GM18870 (cell line): ENCODE measurements around the gene POLR1G.

Source experiments
- ATAC-seq: cut with Tn5 transposase; IDR thresholded peaks from one replicate; pipeline ENCODE4 v1.9.1; 2021; ENCODE audit warnings: moderate library complexity; ENCODE audit not compliant: unreplicated experiment

Gene POLR1G, protein sequence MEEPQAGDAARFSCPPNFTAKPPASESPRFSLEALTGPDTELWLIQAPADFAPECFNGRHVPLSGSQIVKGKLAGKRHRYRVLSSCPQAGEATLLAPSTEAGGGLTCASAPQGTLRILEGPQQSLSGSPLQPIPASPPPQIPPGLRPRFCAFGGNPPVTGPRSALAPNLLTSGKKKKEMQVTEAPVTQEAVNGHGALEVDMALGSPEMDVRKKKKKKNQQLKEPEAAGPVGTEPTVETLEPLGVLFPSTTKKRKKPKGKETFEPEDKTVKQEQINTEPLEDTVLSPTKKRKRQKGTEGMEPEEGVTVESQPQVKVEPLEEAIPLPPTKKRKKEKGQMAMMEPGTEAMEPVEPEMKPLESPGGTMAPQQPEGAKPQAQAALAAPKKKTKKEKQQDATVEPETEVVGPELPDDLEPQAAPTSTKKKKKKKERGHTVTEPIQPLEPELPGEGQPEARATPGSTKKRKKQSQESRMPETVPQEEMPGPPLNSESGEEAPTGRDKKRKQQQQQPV

DNA sequence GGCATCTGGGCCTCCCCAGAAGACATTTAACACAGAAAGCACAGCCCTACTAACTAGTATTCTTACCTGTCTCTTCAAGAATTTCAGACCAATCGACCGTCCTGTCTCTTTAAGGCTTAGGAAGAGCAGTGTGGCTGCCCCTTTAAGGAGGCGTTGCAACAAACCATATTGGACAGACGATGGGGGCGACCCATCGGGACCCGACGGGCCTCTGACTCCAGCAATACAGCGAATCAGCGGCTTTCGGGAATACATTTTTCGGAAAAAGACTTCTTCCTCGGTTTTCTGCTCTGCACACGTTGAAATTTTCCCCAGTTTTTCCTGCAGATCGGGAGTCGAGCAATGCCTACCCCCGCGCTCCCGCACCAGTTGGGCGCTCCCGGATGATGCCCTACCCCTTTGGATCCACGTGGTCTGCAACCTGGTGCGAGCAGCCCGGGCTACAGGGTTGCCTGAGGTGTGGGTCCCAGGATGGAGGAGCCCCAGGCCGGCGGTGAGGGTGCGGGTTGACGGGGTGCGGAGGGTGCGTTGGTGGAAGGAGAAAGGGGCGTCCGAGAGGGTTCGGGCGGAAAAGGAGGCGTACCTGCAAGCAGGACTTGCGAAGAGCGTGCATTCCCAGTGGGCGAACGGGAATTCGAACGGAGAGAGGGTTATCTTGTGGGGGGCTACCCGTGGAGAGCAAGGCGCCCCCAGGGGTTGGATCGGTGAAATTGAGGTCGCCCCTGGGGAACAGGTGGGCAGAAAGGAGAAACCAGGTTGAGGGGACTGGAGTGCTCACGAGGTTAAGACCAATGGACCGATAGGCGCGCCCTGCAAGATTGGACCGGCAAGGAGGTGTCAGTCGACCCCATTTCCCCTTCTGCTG, at the start of gene POLR1G:
POLR1G (plus strand) TSS at position 419 of the 865 bp plus-strand sequence; CDS start at position 472, 53 bp downstream.
- peak; percentile 71 for ATAC-seq

- ATAC-seq, result no peak
These were observed 49.5 kb upstream of the POLR1G start for GRCh38 chr19:45356760-45357444.

DNA sequence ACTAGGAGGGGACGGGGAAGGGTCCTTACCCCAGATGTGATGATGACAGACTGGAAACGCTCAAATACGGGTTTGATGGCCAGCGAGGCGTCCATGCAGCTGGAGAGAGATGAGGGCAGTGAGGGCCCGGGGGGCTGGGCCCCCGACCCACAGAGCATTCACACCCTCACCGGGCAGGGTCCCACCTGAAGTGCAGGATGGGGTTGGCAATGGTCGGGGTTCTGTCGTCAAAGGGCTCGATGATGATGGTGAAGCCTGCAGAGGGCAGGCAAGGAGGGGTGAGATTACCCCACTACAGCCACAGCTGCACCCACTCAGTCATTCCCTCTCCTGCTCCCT, 49.0 kb upstream of the POLR1G start:
- no peak for ATAC-seq

- ATAC-seq, result no peak
These were observed 48.1 kb upstream of the POLR1G start for GRCh38 chr19:45358213-45358792.

GRCh38 chr19:45361608-45362007, 44.8 kb upstream of the POLR1G start:
- ATAC-seq, result no peak

GRCh38 chr19:45362291-45362690, 44.2 kb upstream of the POLR1G start:
- no peak for ATAC-seq

DNA sequence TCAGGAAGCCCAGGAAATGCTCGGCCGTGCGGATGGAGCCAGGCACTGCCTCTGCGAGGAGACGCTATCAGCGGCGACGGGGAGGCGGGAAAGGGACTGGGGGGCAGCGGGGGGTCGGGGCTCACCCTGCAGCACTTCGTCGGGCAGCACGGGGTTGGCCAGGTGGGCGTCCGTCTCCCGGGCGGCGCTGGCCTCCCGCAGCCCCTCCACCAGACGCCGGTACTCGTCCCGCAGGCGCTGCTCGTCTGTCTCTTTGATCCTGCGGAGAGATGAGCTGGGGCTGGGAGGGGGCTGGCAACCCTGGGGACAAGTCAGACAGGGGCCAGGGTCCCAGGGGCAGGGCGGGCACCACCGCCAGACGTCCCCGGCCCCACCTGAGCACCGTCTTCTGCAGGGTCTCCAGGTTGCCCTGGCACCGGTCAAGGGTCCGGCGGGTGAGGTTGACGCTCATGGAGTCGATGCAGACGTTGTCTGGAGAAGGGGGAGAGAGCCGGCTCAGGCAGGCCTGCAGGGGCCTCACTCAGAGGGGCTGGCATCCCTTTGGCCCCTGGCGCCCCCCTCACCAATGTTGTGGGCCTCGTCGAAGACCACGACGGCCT, 42.5 kb upstream of the POLR1G start:
- ATAC-seq, result no peak

GRCh38 chr19:45364696-45365095, 41.7 kb upstream of the POLR1G start:
- no peak for ATAC-seq

- no peak for ATAC-seq
These were observed 38.3 kb upstream of the POLR1G start for GRCh38 chr19:45368127-45368526.

DNA sequence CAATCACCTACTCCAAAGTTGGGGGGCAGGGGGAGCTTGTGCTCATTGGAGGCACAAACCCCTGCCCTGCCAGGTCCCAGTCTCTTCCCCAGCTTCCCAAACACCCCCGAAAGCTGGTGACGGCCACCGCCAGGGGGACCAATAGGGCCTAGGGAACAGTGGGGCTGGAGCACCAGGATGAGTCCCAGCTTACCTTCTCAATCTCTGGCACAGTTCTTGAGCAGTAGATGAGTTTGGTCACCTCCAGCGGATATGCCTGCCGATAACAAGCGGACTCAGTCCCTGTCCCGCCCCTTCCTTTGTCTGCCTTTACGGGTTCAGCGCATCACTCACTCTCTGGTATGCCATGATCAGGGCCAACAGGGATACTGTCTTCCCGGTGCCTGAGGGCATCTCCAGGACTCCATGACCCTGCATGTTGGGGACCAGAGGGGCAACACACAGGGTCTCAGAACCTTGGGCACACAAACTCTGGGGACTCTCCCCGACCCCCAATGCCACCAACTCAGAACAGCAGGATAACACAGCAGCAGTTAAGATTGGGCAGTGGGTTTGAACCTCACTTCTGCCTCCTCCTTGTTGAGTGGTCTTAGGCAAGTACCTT, 37.6 kb upstream of the POLR1G start:
- no peak for ATAC-seq

DNA sequence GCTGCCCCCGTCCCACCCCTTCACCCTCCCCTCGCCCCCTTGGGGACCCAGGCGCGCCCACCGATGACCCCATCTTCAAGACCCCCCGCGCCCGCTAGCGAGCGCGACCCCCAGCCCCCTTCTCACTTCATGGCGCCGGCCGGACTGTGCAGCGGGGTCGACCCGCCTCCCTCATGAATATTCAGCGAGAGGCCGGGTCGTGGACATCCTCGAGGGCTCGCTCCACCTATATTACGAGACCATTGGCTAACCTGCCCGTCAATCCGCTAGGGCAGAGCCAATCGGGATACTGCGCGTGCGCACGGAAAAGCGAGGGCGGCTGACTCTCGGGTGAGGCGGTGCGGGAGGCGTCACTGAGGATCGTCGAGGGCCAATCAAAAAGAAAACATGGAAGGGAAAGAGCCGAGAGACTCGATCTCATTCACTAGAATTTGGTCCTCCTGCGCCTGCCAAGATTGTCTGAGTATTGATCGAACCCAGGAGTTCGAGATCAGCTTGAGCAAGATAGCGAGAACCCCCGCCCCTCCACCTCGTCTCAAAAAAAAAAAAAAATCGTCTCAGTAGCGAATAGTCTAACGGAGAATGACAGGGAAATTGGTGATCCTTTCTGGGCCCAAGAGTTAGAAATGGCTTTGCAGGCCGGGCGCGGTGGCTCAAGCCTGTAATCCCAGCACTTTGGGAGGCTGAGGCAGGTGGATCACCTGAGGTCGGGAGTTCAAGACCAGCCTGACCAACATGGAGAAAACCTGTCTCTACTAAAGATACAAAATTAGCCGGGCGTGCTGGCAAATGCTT, 35.8 kb upstream of the POLR1G start, which contains the start of gene ERCC2:
ERCC2 (minus strand) TSS at position 164 of the 795 bp plus-strand sequence; CDS start at position 131, 33 bp downstream.
- ATAC-seq, result peak; percentile 88

GRCh38 chr19:45376045-45376724, 30.3 kb upstream of the POLR1G start:
- ATAC-seq, result no peak

GRCh38 chr19:45380107-45380506, 26.3 kb upstream of the POLR1G start:
- no peak for ATAC-seq

DNA sequence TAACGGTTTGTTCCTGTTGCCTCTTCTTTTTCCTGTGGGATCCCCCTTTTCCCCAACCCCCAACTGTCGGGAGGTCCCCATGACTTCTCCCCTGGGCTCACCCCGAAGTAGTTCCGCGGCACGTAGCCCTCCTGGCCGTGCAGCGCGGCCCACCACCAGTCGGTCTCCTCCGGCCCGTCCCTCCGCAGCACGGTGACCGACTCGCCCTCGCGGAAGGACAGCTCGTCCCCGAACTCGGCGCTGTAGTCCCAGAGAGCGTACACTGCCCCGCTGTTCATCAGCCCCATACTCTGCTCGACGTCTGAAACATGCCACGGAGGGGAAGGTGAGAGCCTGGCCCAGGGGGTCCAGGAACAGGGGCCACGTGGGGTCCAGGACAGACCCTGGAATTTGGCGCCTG, 24.0 kb upstream of the POLR1G start:
- ATAC-seq, result no peak

DNA sequence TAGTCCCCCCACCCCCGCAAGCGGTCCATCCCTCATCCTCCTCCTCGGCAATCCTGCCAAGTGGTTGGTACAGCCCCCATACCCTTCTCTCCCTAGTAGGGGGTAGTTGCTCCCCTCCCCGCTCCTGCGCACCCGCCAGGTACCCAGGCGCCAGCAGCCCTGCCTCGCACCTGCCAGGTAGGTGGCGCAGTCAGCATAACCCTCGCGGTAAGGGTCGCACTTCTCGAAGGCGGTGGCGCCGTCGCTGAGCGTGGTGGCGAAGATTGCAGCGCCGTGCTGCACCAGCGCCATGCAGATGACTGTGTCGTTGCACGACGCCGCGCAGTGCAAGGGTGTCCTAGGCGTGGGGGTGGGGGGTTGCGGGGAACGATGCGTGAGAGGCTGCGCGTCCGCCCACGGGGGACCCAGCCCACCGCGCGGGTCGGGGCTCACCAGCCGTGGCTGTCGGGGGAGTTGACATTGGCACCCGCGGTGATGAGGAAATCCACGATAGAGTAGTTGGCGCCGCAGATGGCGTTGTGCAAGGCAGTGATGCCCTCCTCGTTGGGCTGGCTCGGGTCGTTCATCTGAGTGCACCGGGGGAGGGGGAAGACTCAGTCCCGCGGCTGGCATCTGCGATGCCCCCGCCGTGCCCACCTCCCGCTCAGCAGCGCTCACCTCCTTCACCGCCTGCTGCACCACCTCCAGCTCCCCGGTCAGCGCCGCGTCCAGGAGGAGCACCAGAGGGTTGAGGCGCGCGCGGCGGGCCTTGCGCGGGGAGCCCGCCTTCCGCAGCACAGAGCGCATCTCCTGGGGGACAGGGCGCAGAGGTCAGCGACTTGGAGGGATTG, 20.8 kb upstream of the POLR1G start:
- ATAC-seq, result no peak

DNA sequence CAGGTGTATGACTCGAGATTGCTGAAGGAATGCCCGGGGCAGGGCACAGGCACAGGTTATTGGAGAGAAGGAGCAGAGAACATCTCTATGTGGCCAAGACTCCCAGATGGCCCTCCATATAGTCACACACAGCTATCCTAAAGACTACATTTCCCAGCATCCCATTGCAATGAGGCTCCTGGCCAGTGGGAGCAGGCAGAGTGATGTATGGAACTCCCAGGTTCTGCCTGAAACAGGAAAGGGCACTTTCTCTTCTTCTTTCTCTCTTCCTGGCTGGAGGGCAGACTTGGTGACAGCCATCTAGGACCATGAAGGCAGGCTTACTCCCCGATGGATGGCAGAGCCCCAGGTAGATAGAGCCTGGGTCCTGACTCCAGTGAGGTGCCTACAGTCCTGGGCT, 15.1 kb upstream of the POLR1G start:
- no peak for ATAC-seq

- no peak for ATAC-seq
These were observed 14.4 kb upstream of the POLR1G start for GRCh38 chr19:45391871-45392665.
